HEK293 (cell line): ENCODE measurements around the gene NSUN6.

Experiments used
- CTCF ChIA-PET: fragments of 350-600 bp; formaldehyde crosslinking; extraction: SDS; loops from one replicate; lab custom pipeline; 2021; ENCODE audit warnings: antibody characterized with exemption; lab: Yijun Ruan, JAX
- POLR2A ChIA-PET: fragments of 300-600 bp; formaldehyde crosslinking; extraction: SDS; loops from one replicate; lab custom pipeline; 2020; ENCODE audit warnings: antibody characterized with exemption, inconsistent platforms; lab: Yijun Ruan, JAX
- H3K27ac ChIP-seq: fragments of 200-500 bp; sonication (Bioruptor generic); 2 replicates; pipeline ENCODE4 v1.5.1; 2014; ENCODE audit warnings: low read depth, low read length, control low read depth, inconsistent platforms; ENCODE audit errors: extremely low read depth
- H3K36me3 ChIP-seq, 2 experiments: fragments of 200-500 bp in 1 of 2; sonication (Bioruptor generic) in 1 of 2; 1 replicate in 1 of 2; 2 replicates in 1 of 2; pipeline ENCODE4 v1.5.1; 2014 to 2017; ENCODE audit warnings: inconsistent platforms in 2 of 2, low read length in 2 of 2; ENCODE audit not compliant: control insufficient read depth in 2 of 2, insufficient read depth in 1 of 2
- H3K4me1 ChIP-seq: fragments of 200-500 bp; sonication (Bioruptor generic); 2 replicates; pipeline ENCODE4 v1.5.1; 2014; ENCODE audit warnings: mild to moderate bottlenecking, low read length, inconsistent platforms; ENCODE audit not compliant: control insufficient read depth, insufficient read depth
- H3K4me3 ChIP-seq: 2 replicates; pipeline ENCODE4 v1.5.1; 2011; ENCODE audit warnings: low read depth, mild to moderate bottlenecking, control low read depth, low read length, moderate library complexity
- H3K9me3 ChIP-seq: fragments of 200-500 bp; sonication (Bioruptor generic); 2 replicates; pipeline ENCODE4 v1.5.1; 2014; ENCODE audit warnings: low read depth, low read length, inconsistent platforms; ENCODE audit not compliant: control insufficient read depth, insufficient read depth
- AEBP2 ChIP-seq: fragments of 450-650 bp; formaldehyde crosslinking; IDR thresholded peaks from 2 replicates; pipeline ENCODE4 v1.5.1; 2016; ENCODE audit warnings: missing biosample characterization, missing genetic modification characterization, borderline replicate concordance
- ELK4 ChIP-seq: IDR thresholded peaks from 2 replicates; pipeline ENCODE4 v1.6.1; 2011; ENCODE audit warnings: mild to moderate bottlenecking, low read depth, low read length, borderline replicate concordance
- GFI1B ChIP-seq: fragments of 450-650 bp; formaldehyde crosslinking; IDR thresholded peaks from 2 replicates; pipeline ENCODE4 v1.5.1; 2016; ENCODE audit warnings: missing biosample characterization, missing genetic modification characterization
- KLF7 ChIP-seq: fragments of 450-650 bp; formaldehyde crosslinking; IDR thresholded peaks from 2 replicates; pipeline ENCODE4 v1.5.1; 2016; ENCODE audit warnings: missing biosample characterization, missing genetic modification characterization, borderline replicate concordance
- PRDM1 ChIP-seq: fragments of 450-650 bp; formaldehyde crosslinking; IDR thresholded peaks from 2 replicates; pipeline ENCODE4; 2016; ENCODE audit warnings: missing biosample characterization, missing genetic modification characterization
- RBAK ChIP-seq: fragments of 450-650 bp; formaldehyde crosslinking; IDR thresholded peaks from 2 replicates; pipeline ENCODE4 v1.5.1; 2016; ENCODE audit warnings: missing biosample characterization, missing genetic modification characterization
- REPIN1 ChIP-seq: fragments of 450-650 bp; formaldehyde crosslinking; IDR thresholded peaks from 2 replicates; pipeline ENCODE4 v1.5.1; 2017; ENCODE audit warnings: missing biosample characterization, missing genetic modification characterization, low read depth
- REST ChIP-seq: fragments of 450-650 bp; formaldehyde crosslinking; IDR thresholded peaks from 2 replicates; pipeline ENCODE4 v1.5.1; 2016; ENCODE audit warnings: missing biosample characterization, missing genetic modification characterization
- ZBTB1 ChIP-seq: fragments of 450-650 bp; formaldehyde crosslinking; IDR thresholded peaks from 2 replicates; pipeline ENCODE4 v1.5.1; 2016; ENCODE audit warnings: missing biosample characterization, missing genetic modification characterization
- ZBTB17 ChIP-seq: fragments of 450-650 bp; formaldehyde crosslinking; IDR thresholded peaks from 2 replicates; pipeline ENCODE4 v1.5.1; 2016; ENCODE audit warnings: missing biosample characterization, missing genetic modification characterization
- ZBTB44 ChIP-seq: fragments of 450-650 bp; IDR thresholded peaks from 2 replicates; pipeline ENCODE4 v1.5.1; 2018; ENCODE audit warnings: missing biosample characterization, mild to moderate bottlenecking, missing genetic modification characterization
- ZIC2 ChIP-seq: fragments of 450-650 bp; formaldehyde crosslinking; IDR thresholded peaks from 2 replicates; pipeline ENCODE4 v1.5.1; 2016; ENCODE audit warnings: missing biosample characterization, missing genetic modification characterization
- ZNF132 ChIP-seq: fragments of 450-650 bp; formaldehyde crosslinking; IDR thresholded peaks from 2 replicates; pipeline ENCODE4 v1.5.1; 2017; ENCODE audit warnings: missing biosample characterization, missing genetic modification characterization, borderline replicate concordance
- ZNF140 ChIP-seq: fragments of 450-650 bp; formaldehyde crosslinking; IDR thresholded peaks from 2 replicates; pipeline ENCODE4 v1.5.1; 2016; ENCODE audit warnings: missing biosample characterization, missing genetic modification characterization
- ZNF202 ChIP-seq: fragments of 450-650 bp; formaldehyde crosslinking; IDR thresholded peaks from 2 replicates; pipeline ENCODE4 v1.5.1; 2016; ENCODE audit warnings: missing biosample characterization, missing genetic modification characterization, borderline replicate concordance
- ZNF214 ChIP-seq: fragments of 450-650 bp; formaldehyde crosslinking; IDR thresholded peaks from 2 replicates; pipeline ENCODE4 v1.5.1; 2017; ENCODE audit warnings: missing biosample characterization, mild to moderate bottlenecking, missing genetic modification characterization, borderline replicate concordance
- ZNF274 ChIP-seq, 2 experiments: fragments of 200-500 bp in 1 of 2; fragments of 450-650 bp in 1 of 2; sonication (Bioruptor generic) in 1 of 2; formaldehyde crosslinking in 1 of 2; IDR thresholded peaks; 2 replicates each; pipeline versions ENCODE4 v1.5.1 to v1.6.1; 2014 to 2016; ENCODE audit warnings: borderline replicate concordance in 1 of 2, inconsistent platforms in 1 of 2, low read length in 1 of 2, missing biosample characterization in 1 of 2, missing genetic modification characterization in 1 of 2
- ZNF398 ChIP-seq: fragments of 450-650 bp; formaldehyde crosslinking; IDR thresholded peaks from 2 replicates; pipeline ENCODE4 v1.5.1; 2017; ENCODE audit warnings: missing biosample characterization, missing genetic modification characterization
- ZNF404 ChIP-seq: fragments of 450-650 bp; formaldehyde crosslinking; IDR thresholded peaks from 2 replicates; pipeline ENCODE4 v1.5.1; 2017; ENCODE audit warnings: missing biosample characterization, missing genetic modification characterization
- ZNF423 ChIP-seq: fragments of 450-650 bp; formaldehyde crosslinking; IDR thresholded peaks from 2 replicates; pipeline ENCODE4 v1.5.1; 2016; ENCODE audit warnings: missing biosample characterization, missing genetic modification characterization
- ZNF530 ChIP-seq: fragments of 450-650 bp; formaldehyde crosslinking; IDR thresholded peaks from 2 replicates; pipeline ENCODE4 v1.5.1; 2016; ENCODE audit warnings: low read depth, missing biosample characterization, missing genetic modification characterization
- ZNF560 ChIP-seq: fragments of 450-650 bp; formaldehyde crosslinking; IDR thresholded peaks from 2 replicates; pipeline ENCODE4 v1.5.1; 2017; ENCODE audit warnings: missing biosample characterization, missing genetic modification characterization, borderline replicate concordance
- ZNF660 ChIP-seq: fragments of 450-650 bp; IDR thresholded peaks from 2 replicates; pipeline ENCODE4 v1.5.1; 2018; ENCODE audit warnings: missing biosample characterization, mild to moderate bottlenecking, missing genetic modification characterization
- ZNF707 ChIP-seq: fragments of 450-650 bp; formaldehyde crosslinking; IDR thresholded peaks from 2 replicates; pipeline ENCODE4 v1.5.1; 2016; ENCODE audit warnings: missing biosample characterization, missing genetic modification characterization
- ZNF76 ChIP-seq: fragments of 450-650 bp; formaldehyde crosslinking; IDR thresholded peaks from 2 replicates; pipeline ENCODE4; 2016; ENCODE audit warnings: low read depth, missing biosample characterization, missing genetic modification characterization, borderline replicate concordance

NSUN6 gene

GRCh38 chr10:18576586-18576985 is 74.8 kb downstream of the NSUN6 start:
- ChIA-PET POLR2A (no interaction called here), CTCF (no interaction called here)
- Histone ChIP-seq H3K4me3 (no peak overlapping the region), H3K4me1 (no peaks in the 10 kb centered on the region), H3K9me3 (no peaks in the 10 kb centered on the region), H3K36me3 (peaks cover 0 to 26% of the 10 kb centered on the region in 2 experiments; a peak in 1 of 3 replicates), H3K27ac (no peak overlapping the region)
- TF ChIP-seq ZBTB17 (no peak), ZNF76 (tag by site-specific recombination) (no peak)

- Histone ChIP-seq H3K9me3 (no peaks in the 10 kb centered on the region), H3K4me3 (no peak overlapping the region), H3K36me3 (peaks cover 0 to 5% of the 10 kb centered on the region in 2 experiments; a peak in 2 of 3 replicates), H3K4me1 (no peaks in the 10 kb centered on the region), H3K27ac (no peak overlapping the region)
- POLR2A ChIA-PET, result no interaction called here
- CTCF ChIA-PET, result no interaction called here
- peak; percentile 78; the same call in 1 of the 2 replicates for TF ChIP-seq ZNF530 (tag by site-specific recombination)
- no peak for TF ChIP-seq ELK4
- TF ChIP-seq ZNF707 (tag by site-specific recombination), result no peak
- no peak for TF ChIP-seq KLF7 (tag by site-specific recombination)
- no peak for TF ChIP-seq ZIC2
- no peak for TF ChIP-seq REST
- no peak for TF ChIP-seq ZNF423 (tag by site-specific recombination)
- no peak for TF ChIP-seq ZNF214
- TF ChIP-seq GFI1B, result no peak
- TF ChIP-seq ZNF132 (tag by site-specific recombination), result no peak
- TF ChIP-seq ZNF398 (tag by site-specific recombination), result no peak
- TF ChIP-seq RBAK (tag by site-specific recombination), result no peak
- TF ChIP-seq ZNF404 (tag by site-specific recombination), result no peak
- no peak for TF ChIP-seq ZNF274 (IDR thresholded peaks at IDR 0.05; ENCODE audit: low read length)
- 0 out of 2 replicates have a peak, but pooled peaks have one; percentile 16 for TF ChIP-seq ZNF274 (tag by site-specific recombination; IDR thresholded peaks at IDR 0.05; ENCODE audit: borderline replicate concordance)
- TF ChIP-seq ZNF560 (tag by site-specific recombination), result no peak
- TF ChIP-seq ZBTB1 (tag by site-specific recombination), result no peak
- no peak for TF ChIP-seq ZNF202
- no peak for TF ChIP-seq AEBP2 (tag by site-specific recombination)
- TF ChIP-seq ZNF140 (tag by site-specific recombination), result no peak
- TF ChIP-seq REPIN1, result no peak
- TF ChIP-seq PRDM1 (tag by site-specific recombination), result peak; percentile 37; the same call in 1 of the 2 replicates
- no peak for TF ChIP-seq ZBTB44 (tag by site-specific recombination)
- TF ChIP-seq ZNF660, result no peak
These were observed 78.3 kb downstream of the NSUN6 start for GRCh38 chr10:18572959-18573561.
